Upper lobe of left lung (tissue), 6 donors: ENCODE measurements around the gene SFXN1. TPM values are rescaled to one million over a fixed set of nuclear protein-coding genes. Genes with fewer than 3 reads are reported as not detected.

Source experiments
- ATAC-seq, 2 donors: fragments of 200-7000 bp; cut with Tn5 transposase; one replicate each; pipeline ENCODE4 v1.9.1; 2022; ENCODE audit warnings: mild to moderate bottlenecking in 2 of 2, moderate library complexity in 2 of 2; ENCODE audit not compliant: low FRiP score in 2 of 2
- DNase-seq, 2 donors: peaks; one replicate each; pipeline ENCODE4 v3.0.0-alpha.2; 2019 to 2020
- H3K27ac ChIP-seq, 4 donors: fragments of 200-600 bp; sonication (generic); one replicate each; pipeline ENCODE4 v1.5.1; 2016 to 2019
- H3K27me3 ChIP-seq, 4 donors: fragments of 200-600 bp; sonication (generic); one replicate each; pipeline ENCODE4 v1.5.1; 2017 to 2019
- H3K36me3 ChIP-seq, 4 donors: fragments of 200-600 bp; sonication (generic); one replicate each; pipeline ENCODE4 v1.5.1; 2016 to 2019
- H3K4me1 ChIP-seq, 4 donors: fragments of 200-600 bp; sonication (generic); one replicate each; pipeline ENCODE4 v1.5.1; 2018 to 2019
- H3K4me3 ChIP-seq, 4 donors: fragments of 200-600 bp; sonication (generic); one replicate each; pipeline ENCODE4 v1.5.1; 2017 to 2019; ENCODE audit warnings: mild to moderate bottlenecking in 2 of 4, moderate library complexity in 1 of 4
- H3K9me3 ChIP-seq, 4 donors: fragments of 200-600 bp; sonication (generic); one replicate each; pipeline ENCODE4 v1.5.1; 2018 to 2019
- EP300 ChIP-seq, 4 donors: sonication (generic); formaldehyde crosslinking; IDR thresholded peaks; one replicate each; pipeline ENCODE4 v1.5.1; 2017; ENCODE audit warnings: antibody characterized with exemption in 4 of 4, control low read depth in 2 of 4
- POLR2A ChIP-seq, 4 donors: fragments of 450-650 bp; IDR thresholded peaks; one replicate each; pipeline ENCODE4 v1.5.1; 2016 to 2017; ENCODE audit warnings: antibody characterized with exemption in 4 of 4, mild to moderate bottlenecking in 2 of 4
- POLR2AphosphoS5 ChIP-seq, 2 donors: sonication (generic); formaldehyde crosslinking; IDR thresholded peaks; one replicate each; pipeline ENCODE4 v1.5.1; 2017; ENCODE audit warnings: antibody characterized with exemption in 2 of 2
- WGBS, 2 donors: methylation state at CpG; one replicate each; pipeline ENCODE4 v1.1.5; 2017 to 2018; 5-methylcytosine and 5-hydroxymethylcytosine counted together
- total RNA-seq, 6 donors: library from RNA; depleted of rRNA in 4 of 6; stranded (reverse); fragments of >200 nt in 4 of 6; gene quantifications; one replicate each; pipeline versions ENCODE4 v1.1.0 to v1.2.1, GENCODE V29; 2016 to 2021
- TF ChIP-seq, protein P1 (sequence below), 6 experiments: fragments of 450-650 bp in 4 of 6; fragments of 200-600 bp in 2 of 6; sonication (generic) in 2 of 6; IDR thresholded peaks; one replicate each; pipeline ENCODE4 v1.5.1; 2016 to 2019; ENCODE audit warnings: antibody characterized with exemption in 6 of 6
- donor health status: DM: no; HTN: no; CAD: no; lungs with moderate emphysema.
- donor health status: DM: no; HTN: yes; CAD: no; lungs with severe emphysema.

Gene SFXN1
- total RNA-seq, 6 donors from 2014 or later = 5.2 to 47.1 (median 18.3) TPM

DNA sequence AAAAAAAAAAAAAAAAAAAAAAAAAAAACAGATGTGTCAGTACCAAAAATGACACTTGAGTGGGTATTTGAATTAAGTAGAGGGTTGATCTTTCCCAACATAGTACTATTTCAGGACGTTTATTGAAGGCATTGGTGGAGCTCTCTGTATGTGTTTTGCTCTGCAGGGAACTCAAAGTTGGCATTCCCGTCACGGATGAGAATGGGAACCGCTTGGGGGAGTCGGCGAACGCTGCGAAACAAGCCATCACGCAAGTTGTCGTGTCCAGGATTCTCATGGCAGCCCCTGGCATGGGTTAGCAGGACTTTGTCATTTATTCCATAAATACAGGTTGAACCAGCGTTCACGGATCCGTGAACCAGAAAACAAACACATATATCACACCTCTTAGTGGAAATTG, 34.9 kb downstream of the SFXN1 start:
- 94 to 96% methylated on average over 13 of the region's 13 CpGs for WGBS, 2 donors
- ATAC-seq (no peak), DNase-seq (no peak)
- Histone ChIP-seq H3K27ac (no peak overlapping the region), H3K4me1 (no peaks in the 10 kb centered on the region), H3K36me3 (peaks cover 3 to 82% (median 45%) of the 10 kb centered on the region in 4 donors), H3K9me3 (no peaks in the 10 kb centered on the region), H3K4me3 (no peak overlapping the region), H3K27me3 (no peaks in the 10 kb centered on the region)
- TF ChIP-seq POLR2A (IDR thresholded peaks at IDR 0.05) (no peak), EP300 (IDR thresholded peaks at IDR 0.05) (no peak), POLR2AphosphoS5 (IDR thresholded peaks at IDR 0.05) (no peak)
- TF ChIP-seq, protein P1, sequence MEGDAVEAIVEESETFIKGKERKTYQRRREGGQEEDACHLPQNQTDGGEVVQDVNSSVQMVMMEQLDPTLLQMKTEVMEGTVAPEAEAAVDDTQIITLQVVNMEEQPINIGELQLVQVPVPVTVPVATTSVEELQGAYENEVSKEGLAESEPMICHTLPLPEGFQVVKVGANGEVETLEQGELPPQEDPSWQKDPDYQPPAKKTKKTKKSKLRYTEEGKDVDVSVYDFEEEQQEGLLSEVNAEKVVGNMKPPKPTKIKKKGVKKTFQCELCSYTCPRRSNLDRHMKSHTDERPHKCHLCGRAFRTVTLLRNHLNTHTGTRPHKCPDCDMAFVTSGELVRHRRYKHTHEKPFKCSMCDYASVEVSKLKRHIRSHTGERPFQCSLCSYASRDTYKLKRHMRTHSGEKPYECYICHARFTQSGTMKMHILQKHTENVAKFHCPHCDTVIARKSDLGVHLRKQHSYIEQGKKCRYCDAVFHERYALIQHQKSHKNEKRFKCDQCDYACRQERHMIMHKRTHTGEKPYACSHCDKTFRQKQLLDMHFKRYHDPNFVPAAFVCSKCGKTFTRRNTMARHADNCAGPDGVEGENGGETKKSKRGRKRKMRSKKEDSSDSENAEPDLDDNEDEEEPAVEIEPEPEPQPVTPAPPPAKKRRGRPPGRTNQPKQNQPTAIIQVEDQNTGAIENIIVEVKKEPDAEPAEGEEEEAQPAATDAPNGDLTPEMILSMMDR (IDR thresholded peaks at IDR 0.05) = no peak

DNA sequence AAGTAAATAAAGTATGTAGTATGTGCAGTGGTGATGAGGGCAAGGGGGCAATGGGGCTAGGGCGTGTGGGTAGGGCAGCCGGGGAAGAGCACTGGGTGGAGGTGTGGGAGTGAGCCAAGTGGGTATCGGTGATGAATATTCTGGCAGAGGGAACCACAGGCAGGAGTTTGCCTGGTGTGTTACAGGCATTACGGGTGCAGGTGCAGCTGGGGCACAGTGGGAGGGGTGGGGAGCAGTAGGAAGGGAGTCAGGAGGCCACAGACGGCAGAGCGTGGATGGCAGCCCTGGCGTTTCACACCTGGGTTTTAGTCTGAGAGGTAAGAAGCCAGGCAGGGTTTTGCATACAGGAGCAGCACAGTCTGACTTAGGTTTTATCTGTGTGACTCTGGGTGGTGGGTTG, 35.4 kb downstream of the SFXN1 start:
- 78 to 96% methylated on average over 7 of the region's 7 CpGs for WGBS, 2 donors
- Histone ChIP-seq H3K4me3 (no peak overlapping the region), H3K9me3 (no peaks in the 10 kb centered on the region), H3K27ac (no peak overlapping the region), H3K27me3 (no peaks in the 10 kb centered on the region), H3K4me1 (no peaks in the 10 kb centered on the region), H3K36me3 (peaks cover 3 to 84% (median 45%) of the 10 kb centered on the region in 4 donors)
- peak in 1 of 2 donors; percentile 46 for ATAC-seq
- DNase-seq = no peak
- TF ChIP-seq, protein P1 (IDR thresholded peaks at IDR 0.05) = no peak
- TF ChIP-seq POLR2AphosphoS5 (IDR thresholded peaks at IDR 0.05) = no peak
- TF ChIP-seq POLR2A (IDR thresholded peaks at IDR 0.05) = no peak
- no peak for TF ChIP-seq EP300 (IDR thresholded peaks at IDR 0.05)

DNA sequence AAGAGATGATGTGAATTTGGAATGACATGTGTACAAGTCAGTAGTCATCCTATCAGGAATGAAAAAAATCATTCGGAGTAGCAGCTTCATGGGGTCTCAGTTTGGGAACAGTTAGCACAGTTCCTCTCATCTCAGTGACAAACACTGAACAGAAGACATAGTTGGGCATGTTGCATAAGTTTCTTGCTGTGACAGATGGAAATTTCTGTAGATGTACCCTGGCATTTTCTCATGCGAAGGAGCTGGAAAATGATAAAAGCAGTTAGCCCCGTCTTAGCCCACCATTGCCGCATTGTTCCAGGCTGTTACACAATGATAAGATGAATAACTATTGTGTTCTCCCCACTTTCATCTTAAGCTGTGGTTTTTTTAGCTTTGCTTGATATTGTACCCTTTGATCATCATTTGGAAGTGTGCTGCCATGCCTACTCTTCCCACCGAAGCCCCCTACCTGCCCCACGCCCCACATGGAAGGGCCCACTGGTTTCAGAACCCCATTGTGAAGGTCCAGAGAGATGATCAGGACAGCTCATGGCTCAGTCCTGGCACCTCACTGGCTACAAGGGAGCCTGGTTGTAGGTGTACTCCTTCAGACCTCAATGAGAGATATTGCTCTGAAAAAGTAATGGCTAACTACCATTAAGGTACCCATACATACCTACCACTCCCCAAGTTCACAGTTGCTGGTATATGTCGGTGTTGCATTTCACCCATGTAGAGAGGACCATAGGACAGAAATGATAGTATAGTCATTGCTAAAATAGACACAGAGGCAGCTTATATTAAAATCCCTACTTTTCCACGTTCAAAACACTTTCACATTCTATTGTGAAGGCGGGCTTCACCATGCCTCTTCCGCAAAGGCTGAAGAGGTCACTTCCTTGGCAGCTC, 38.8 kb downstream of the SFXN1 start:
- peaks cover 0 to 59% (median 27%) of the 10 kb centered on the region in 4 donors for H3K36me3 ChIP-seq
- WGBS, 2 donors = 91 to 96% methylated on average over 10 of the region's 10 CpGs

DNA sequence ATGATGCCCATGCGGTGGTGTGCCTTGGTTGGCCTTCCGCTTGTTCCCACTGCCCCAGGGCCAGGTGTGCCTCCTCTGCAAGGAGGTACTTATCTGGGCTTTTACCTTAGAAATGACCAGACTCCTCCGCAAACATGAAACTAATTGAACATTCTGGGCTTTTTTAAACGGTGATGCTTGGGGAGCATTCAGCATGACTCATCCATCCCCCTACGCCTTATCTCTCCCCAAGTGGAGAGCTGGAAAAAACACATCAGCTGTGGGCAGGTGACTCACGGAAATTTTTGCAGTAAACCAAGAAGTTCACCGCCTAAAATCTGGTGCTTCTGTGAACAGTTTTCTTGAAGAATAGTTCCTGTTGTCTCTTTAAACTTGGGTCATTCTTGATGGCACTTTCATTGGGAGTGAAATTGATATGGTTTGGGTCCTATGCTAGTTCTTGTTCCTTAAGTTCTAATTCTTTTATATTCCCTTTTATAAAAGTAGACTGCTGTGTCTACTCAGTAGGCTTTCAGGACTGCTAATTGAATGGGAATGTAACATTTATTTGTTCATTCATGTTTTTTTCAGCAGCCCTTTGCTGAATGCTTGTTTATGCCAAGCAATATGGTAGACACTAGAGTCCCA, 39.6 kb downstream of the SFXN1 start:
- TF ChIP-seq, protein P1 (IDR thresholded peaks at IDR 0.05) = no peak
- TF ChIP-seq POLR2AphosphoS5 (IDR thresholded peaks at IDR 0.05) = no peak
- TF ChIP-seq POLR2A (IDR thresholded peaks at IDR 0.05) = no peak
- TF ChIP-seq EP300 (IDR thresholded peaks at IDR 0.05) = no peak
- no peaks in the 10 kb centered on the region for H3K9me3 ChIP-seq
- DNase-seq (no peak), ATAC-seq (no peak)
- 82 to 94% methylated on average over 7 of the region's 7 CpGs for WGBS, 2 donors
- H3K4me3 ChIP-seq = no peak overlapping the region
- no peaks in the 10 kb centered on the region for H3K4me1 ChIP-seq
- H3K27ac ChIP-seq = no peak overlapping the region
- no peaks in the 10 kb centered on the region for H3K27me3 ChIP-seq
- peaks cover 0 to 56% (median 24%) of the 10 kb centered on the region in 4 donors for H3K36me3 ChIP-seq

More for the DNA sequence above, 38.8 kb downstream of the SFXN1 start:
- no peak for DNase-seq
- no peak for TF ChIP-seq POLR2AphosphoS5 (IDR thresholded peaks at IDR 0.05)
- TF ChIP-seq POLR2A (IDR thresholded peaks at IDR 0.05) = no peak
- no peak for TF ChIP-seq EP300 (IDR thresholded peaks at IDR 0.05)
- TF ChIP-seq, protein P1 (IDR thresholded peaks at IDR 0.05) = no peak
- no peaks in the 10 kb centered on the region for H3K9me3 ChIP-seq
- no peak overlapping the region for H3K4me3 ChIP-seq
- no peak for ATAC-seq
- H3K27ac ChIP-seq = no peak overlapping the region
- H3K4me1 ChIP-seq = no peaks in the 10 kb centered on the region
- no peaks in the 10 kb centered on the region for H3K27me3 ChIP-seq
